Neutrophil (primary cell): ENCODE measurements around the gene SEC31A.
"Not testable (repeated sequence)": the region's sequence is repeated elsewhere in the genome, so short reads cannot be mapped to it uniquely, and the experiment has no call there.

Experiments used
- H3K27ac ChIP-seq: fragments of 200-600 bp; sonication (generic); 2 replicates; pipeline ENCODE4 v1.5.1; 2016; ENCODE audit warnings: mild to moderate bottlenecking, moderate library complexity
- H3K27me3 ChIP-seq: fragments of 200-600 bp; sonication (generic); 2 replicates; pipeline ENCODE4 v1.6.0; 2016; ENCODE audit warnings: mild to moderate bottlenecking
- H3K36me3 ChIP-seq: fragments of 200-600 bp; sonication (generic); 2 replicates; pipeline ENCODE4 v1.5.1; 2017
- H3K4me1 ChIP-seq, 2 experiments: fragments of 200-600 bp in 1 of 2; sonication (generic) in 1 of 2; 1 replicate in 1 of 2; 2 replicates in 1 of 2; pipeline versions ENCODE4 v1.5.1 to v1.6.1; 2013 to 2016; ENCODE audit warnings: low read depth in 1 of 2, low read length in 1 of 2, mild to moderate bottlenecking in 1 of 2, moderate library complexity in 1 of 2; ENCODE audit not compliant: control insufficient read depth in 1 of 2, insufficient read depth in 1 of 2
- H3K4me3 ChIP-seq, 2 experiments: fragments of 200-600 bp in 1 of 2; sonication (generic) in 1 of 2; 1 replicate in 1 of 2; 2 replicates in 1 of 2; pipeline ENCODE4 v1.5.1; 2013 to 2016; ENCODE audit warnings: low read depth in 1 of 2, low read length in 1 of 2, mild to moderate bottlenecking in 1 of 2, moderate library complexity in 1 of 2
- H3K9me3 ChIP-seq: fragments of 200-600 bp; sonication (generic); 2 replicates; pipeline ENCODE4 v1.5.1; 2016
- TF ChIP-seq, protein P1 (sequence below): fragments of 200-600 bp; sonication (generic); IDR thresholded peaks from 2 replicates; pipeline ENCODE4 v1.5.1; 2016; ENCODE audit warnings: antibody characterized with exemption

Gene SEC31A

DNA sequence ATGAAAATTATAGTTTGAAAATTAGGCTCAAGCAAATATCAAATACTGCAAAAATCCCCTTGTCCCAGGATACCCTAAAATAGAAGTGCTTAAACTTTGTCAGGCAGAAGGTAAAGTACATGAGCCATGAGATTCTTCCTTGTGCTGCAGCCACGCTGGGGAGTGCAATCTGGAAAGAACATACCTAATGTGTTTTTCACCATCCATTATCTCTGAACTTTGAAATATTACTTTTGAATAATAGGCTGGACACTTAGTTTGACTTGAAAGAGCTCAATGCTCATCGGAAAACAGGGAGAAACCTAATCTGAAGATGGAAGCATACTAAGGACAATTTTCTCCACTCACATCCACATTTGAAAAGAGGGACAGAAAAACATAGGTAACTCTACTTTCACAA, 28.4 kb upstream of the SEC31A start:
- no peak overlapping the region for H3K4me3 ChIP-seq
- no peaks in the 10 kb centered on the region for H3K4me1 ChIP-seq
- no peaks in the 10 kb centered on the region for H3K27me3 ChIP-seq
- H3K27ac ChIP-seq: no peak overlapping the region
- H3K9me3 ChIP-seq: no peaks in the 10 kb centered on the region
- H3K36me3 ChIP-seq: peaks cover 5% of the 10 kb centered on the region
- TF ChIP-seq, protein P1, sequence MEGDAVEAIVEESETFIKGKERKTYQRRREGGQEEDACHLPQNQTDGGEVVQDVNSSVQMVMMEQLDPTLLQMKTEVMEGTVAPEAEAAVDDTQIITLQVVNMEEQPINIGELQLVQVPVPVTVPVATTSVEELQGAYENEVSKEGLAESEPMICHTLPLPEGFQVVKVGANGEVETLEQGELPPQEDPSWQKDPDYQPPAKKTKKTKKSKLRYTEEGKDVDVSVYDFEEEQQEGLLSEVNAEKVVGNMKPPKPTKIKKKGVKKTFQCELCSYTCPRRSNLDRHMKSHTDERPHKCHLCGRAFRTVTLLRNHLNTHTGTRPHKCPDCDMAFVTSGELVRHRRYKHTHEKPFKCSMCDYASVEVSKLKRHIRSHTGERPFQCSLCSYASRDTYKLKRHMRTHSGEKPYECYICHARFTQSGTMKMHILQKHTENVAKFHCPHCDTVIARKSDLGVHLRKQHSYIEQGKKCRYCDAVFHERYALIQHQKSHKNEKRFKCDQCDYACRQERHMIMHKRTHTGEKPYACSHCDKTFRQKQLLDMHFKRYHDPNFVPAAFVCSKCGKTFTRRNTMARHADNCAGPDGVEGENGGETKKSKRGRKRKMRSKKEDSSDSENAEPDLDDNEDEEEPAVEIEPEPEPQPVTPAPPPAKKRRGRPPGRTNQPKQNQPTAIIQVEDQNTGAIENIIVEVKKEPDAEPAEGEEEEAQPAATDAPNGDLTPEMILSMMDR: no peak

DNA sequence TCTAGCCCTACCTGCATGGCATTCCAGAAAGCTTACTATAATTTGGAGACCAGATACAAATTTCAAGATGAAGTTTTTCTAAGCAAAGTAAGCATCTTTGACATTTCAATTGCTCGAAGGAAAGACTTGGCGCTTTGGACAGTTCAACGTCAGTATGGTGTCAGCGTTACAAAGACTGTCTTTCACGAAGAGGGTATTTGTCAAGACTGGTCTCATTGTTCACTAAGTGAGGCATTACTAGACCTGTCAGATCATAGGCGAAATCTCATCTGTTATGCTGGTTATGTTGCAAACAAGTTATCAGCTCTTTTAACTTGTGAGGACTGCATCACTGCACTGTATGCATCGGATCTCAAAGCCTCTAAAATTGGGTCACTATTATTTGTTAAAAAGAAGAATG, 27.1 kb upstream of the SEC31A start:
- Histone ChIP-seq H3K27me3 (no peaks in the 10 kb centered on the region), H3K36me3 (peaks cover 5% of the 10 kb centered on the region)
- TF ChIP-seq, protein P1: no peak

DNA sequence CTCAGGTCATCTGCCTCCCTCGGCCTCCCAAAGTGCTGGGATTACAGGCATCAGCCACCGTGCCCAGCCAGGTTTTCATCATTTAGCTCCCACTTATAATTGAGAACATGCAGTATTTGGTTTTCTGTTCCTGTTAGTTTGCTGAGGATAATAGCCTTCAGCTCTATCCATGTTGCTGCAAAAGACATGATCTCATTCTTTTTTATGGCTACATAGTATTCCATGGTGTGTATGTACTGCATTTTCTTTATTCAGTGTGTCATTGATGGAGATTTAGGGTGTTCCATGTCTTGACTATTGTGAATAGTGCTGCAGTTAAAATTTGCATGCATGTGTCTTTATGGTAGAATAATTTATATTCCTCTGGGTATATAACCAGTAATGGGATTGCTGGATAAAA, 23.0 kb upstream of the SEC31A start:
- H3K4me3 ChIP-seq, H3K36me3 ChIP-seq, H3K27ac ChIP-seq, H3K27me3 ChIP-seq, H3K4me1 ChIP-seq, H3K9me3 ChIP-seq: not testable (repeated sequence)

More for the DNA sequence above, 27.1 kb upstream of the SEC31A start:
- Histone ChIP-seq H3K27ac (no peak overlapping the region), H3K4me3 (no peak overlapping the region), H3K9me3 (no peaks in the 10 kb centered on the region), H3K4me1 (no peaks in the 10 kb centered on the region)

DNA sequence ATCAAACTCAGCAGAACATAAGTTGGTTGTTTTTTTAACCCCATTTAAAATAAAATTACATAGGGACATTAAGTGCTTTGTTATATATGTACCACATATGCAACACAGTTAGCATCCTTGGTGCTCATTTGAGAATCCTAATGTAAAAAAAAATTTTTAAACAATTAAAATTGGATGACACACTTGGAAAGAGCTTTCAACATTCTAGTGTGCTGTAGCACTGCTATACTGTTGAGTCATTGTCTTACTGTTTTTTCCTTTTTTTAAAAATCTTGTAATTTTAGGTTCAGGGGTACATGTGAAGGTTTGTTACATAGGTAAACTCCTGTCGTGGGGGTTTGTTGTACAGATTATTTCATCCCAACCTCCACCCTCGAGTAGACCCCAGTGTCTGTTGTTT, 22.4 kb upstream of the SEC31A start:
- Histone ChIP-seq H3K27ac (no peak overlapping the region), H3K4me3 (no peak overlapping the region), H3K27me3 (no peaks in the 10 kb centered on the region), H3K36me3 (peaks cover 5% of the 10 kb centered on the region), H3K9me3 (no peaks in the 10 kb centered on the region), H3K4me1 (no peaks in the 10 kb centered on the region)
- TF ChIP-seq, protein P1: no peak

DNA sequence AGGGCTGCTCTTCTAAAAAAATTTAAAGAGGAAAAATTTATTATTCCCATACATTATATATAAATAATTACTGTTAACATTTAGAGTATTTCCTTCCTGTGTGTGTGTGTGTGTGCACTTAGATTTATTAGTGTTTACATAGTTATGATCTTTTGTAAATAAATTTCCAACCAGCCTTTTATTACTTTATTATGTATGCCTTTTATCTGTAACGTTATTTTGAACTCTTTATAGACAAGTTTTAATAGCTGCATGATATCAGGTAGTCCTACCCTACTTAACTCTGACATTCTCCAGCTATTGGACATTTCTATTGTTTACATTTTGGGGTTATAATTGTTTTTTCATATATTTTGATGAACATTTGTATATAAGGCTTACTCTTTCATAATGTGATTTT, 18.4 kb upstream of the SEC31A start:
- H3K4me1 ChIP-seq: no peaks in the 10 kb centered on the region
- TF ChIP-seq, protein P1: no peak
- H3K4me3 ChIP-seq: no peak overlapping the region
- no peaks in the 10 kb centered on the region for H3K27me3 ChIP-seq
- no peaks in the 10 kb centered on the region for H3K9me3 ChIP-seq
- no peak overlapping the region for H3K27ac ChIP-seq
- no peaks in the 10 kb centered on the region for H3K36me3 ChIP-seq

DNA sequence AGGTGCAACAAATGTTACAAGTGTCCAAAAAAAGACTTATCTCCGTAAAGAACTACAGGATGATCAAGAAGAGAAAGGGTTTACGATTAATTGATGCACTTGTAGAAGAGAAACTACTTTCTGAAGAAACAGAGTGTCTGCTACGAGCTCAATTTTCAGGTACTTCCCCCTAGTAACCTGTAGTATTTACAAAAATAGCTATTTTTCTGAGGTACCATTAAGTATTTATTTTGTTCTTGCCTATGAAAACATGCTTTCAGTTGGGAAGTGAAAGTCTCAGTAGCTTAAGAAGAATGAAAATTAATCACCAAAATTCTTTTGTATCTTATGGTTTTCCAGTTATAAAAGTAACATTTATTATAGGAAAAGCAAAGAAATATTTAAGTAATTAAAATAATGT, 15.5 kb upstream of the SEC31A start:
- TF ChIP-seq, protein P1: no peak
- Histone ChIP-seq H3K4me3 (no peak overlapping the region), H3K4me1 (peaks cover 4 to 7% of the 10 kb centered on the region in 2 experiments), H3K36me3 (no peaks in the 10 kb centered on the region), H3K9me3 (no peaks in the 10 kb centered on the region), H3K27me3 (no peaks in the 10 kb centered on the region), H3K27ac (no peak overlapping the region)
